ENCODE measurements around the gene SHROOM4.

SHROOM4 gene

GRCh38 chrX:50779694-50780093 lies 34.3 kb downstream of the SHROOM4 start:
- no peak for DNase-seq

- DNase-seq: no peak
Observed at GRCh38 chrX:50778272-50778671, 35.7 kb downstream of the SHROOM4 start.

- DNase-seq: no peak
Observed at GRCh38 chrX:50776248-50776647, 37.7 kb downstream of the SHROOM4 start.

GRCh38 chrX:50771382-50771781 lies 42.6 kb downstream of the SHROOM4 start:
- DNase-seq: no peak

- no peak for DNase-seq
Observed at GRCh38 chrX:50770702-50771101, 43.3 kb downstream of the SHROOM4 start.

- no peak for DNase-seq
Observed at GRCh38 chrX:50769389-50770063, 44.5 kb downstream of the SHROOM4 start.

GRCh38 chrX:50768801-50769200 lies 45.2 kb downstream of the SHROOM4 start:
- DNase-seq: no peak

- DNase-seq: no peak
Observed at GRCh38 chrX:50765986-50766385, 48.0 kb downstream of the SHROOM4 start.

GRCh38 chrX:50762578-50762977 lies 51.4 kb downstream of the SHROOM4 start:
- DNase-seq: no peak

- no peak for DNase-seq
Observed at GRCh38 chrX:50756276-50756675, 57.7 kb downstream of the SHROOM4 start.

GRCh38 chrX:50751091-50751490 lies 62.9 kb downstream of the SHROOM4 start:
- DNase-seq: no peak

- DNase-seq: no peak
Observed at GRCh38 chrX:50747471-50747900, 66.5 kb downstream of the SHROOM4 start.

- no peak for DNase-seq
Observed at GRCh38 chrX:50736656-50737055, 77.3 kb downstream of the SHROOM4 start.

GRCh38 chrX:50726296-50726695 lies 87.7 kb downstream of the SHROOM4 start:
- no peak for DNase-seq

- DNase-seq: no peak
Observed at GRCh38 chrX:50725310-50725709, 88.7 kb downstream of the SHROOM4 start.

GRCh38 chrX:50723006-50723405 lies 91.0 kb downstream of the SHROOM4 start:
- DNase-seq: no peak

GRCh38 chrX:50721764-50722521 lies 92.1 kb downstream of the SHROOM4 start:
- DNase-seq: no peak

GRCh38 chrX:50719614-50720013 lies 94.4 kb downstream of the SHROOM4 start:
- no peak for DNase-seq

- no peak for DNase-seq
Observed at GRCh38 chrX:50718776-50719175, 95.2 kb downstream of the SHROOM4 start.

GRCh38 chrX:50716706-50717105 lies 97.3 kb downstream of the SHROOM4 start:
- DNase-seq: no peak

- no peak for DNase-seq
Observed at GRCh38 chrX:50712777-50713176, 101.2 kb downstream of the SHROOM4 start.

GRCh38 chrX:50711907-50712306 lies 102.1 kb downstream of the SHROOM4 start:
- DNase-seq: no peak

- DNase-seq: no peak
Observed at GRCh38 chrX:50707955-50708699, 105.9 kb downstream of the SHROOM4 start.

GRCh38 chrX:50707405-50707804 lies 106.6 kb downstream of the SHROOM4 start:
- no peak for DNase-seq
